RCC 7860 (cell line): ENCODE data around the gene PCDHA7.
"Not testable (repeated sequence)": the region's sequence is repeated elsewhere in the genome, so short reads cannot be mapped to it uniquely, and the experiment has no call there.

Source experiments
- DNase-seq: peaks from one replicate; pipeline ENCODE4 v3.0.0-alpha.2; 2015; ENCODE audit warnings: low spot score
- FAIRE-seq: peaks from 2 replicates; lab custom pipeline; 2012; peaks lifted over from hg19 to GRCh38; lab: Jason Lieb, UNC

PCDHA7 gene

GRCh38 chr5:140822281-140822629 is 11.8 kb upstream of the PCDHA7 start:
- FAIRE-seq: no peak
- no peak for DNase-seq

- DNase-seq, FAIRE-seq: not testable (repeated sequence)
These were observed 11.1 kb upstream of the PCDHA7 start for GRCh38 chr5:140822969-140823368.

GRCh38 chr5:140823475-140823874 is 10.6 kb upstream of the PCDHA7 start:
- no peak for FAIRE-seq

GRCh38 chr5:140827704-140828361 is 6.2 kb upstream of the PCDHA7 start, which contains the start of gene PCDHA6:
TSS of gene PCDHA6 (plus strand) at chr5:140827960. CDS start at chr5:140828092, 132 bp downstream.
- DNase-seq (peak; percentile 1), FAIRE-seq (no peak)

More at GRCh38 chr5:140823475-140823874, 10.6 kb upstream of the PCDHA7 start:
- DNase-seq: no peak

GRCh38 chr5:140828362-140828737 is 5.7 kb upstream of the PCDHA7 start:
- DNase-seq: no peak
- FAIRE-seq: no peak

GRCh38 chr5:140829511-140830501 is 4.3 kb upstream of the PCDHA7 start:
- FAIRE-seq, DNase-seq: not testable (repeated sequence)

- FAIRE-seq, DNase-seq: not testable (repeated sequence)
These were observed 455 bp downstream of the PCDHA7 start for GRCh38 chr5:140834439-140835008.

- DNase-seq (no peak), FAIRE-seq (no peak)
These were observed 1.8 kb downstream of the PCDHA7 start for GRCh38 chr5:140835622-140836510.

- no peak for DNase-seq
- FAIRE-seq: no peak
These were observed 7.2 kb downstream of the PCDHA7 start, which contains the start of gene PCDHA8 for GRCh38 chr5:140840978-140841962. TSS of gene PCDHA8 (plus strand) at chr5:140841187. CDS start at chr5:140841322, 135 bp downstream.

GRCh38 chr5:140842798-140843733 is 9.0 kb downstream of the PCDHA7 start:
- no peak for DNase-seq
- FAIRE-seq: no peak

GRCh38 chr5:140848139-140849102 is 14.4 kb downstream of the PCDHA7 start, which contains the start of gene PCDHA9:
TSS of gene PCDHA9 (plus strand) at chr5:140848382. CDS start at chr5:140848496, 114 bp downstream.
- DNase-seq, FAIRE-seq: not testable (repeated sequence)

- DNase-seq, FAIRE-seq: not testable (repeated sequence)
These were observed 16.0 kb downstream of the PCDHA7 start for GRCh38 chr5:140849831-140850634.

GRCh38 chr5:140855772-140856674 is 22.0 kb downstream of the PCDHA7 start, which contains the start of gene PCDHA10:
TSS of gene PCDHA10 (plus strand) at chr5:140855897. CDS start at chr5:140856049, 152 bp downstream.
- no peak for FAIRE-seq
- peak; percentile 6 for DNase-seq

GRCh38 chr5:140857177-140857986 is 23.3 kb downstream of the PCDHA7 start:
- no peak for DNase-seq
- FAIRE-seq: no peak
